Stimulated activated CD4-positive, alpha-beta T cell treated with anti-CD3 and anti-CD28 coated beads, Interleukin-15, amount 100 ng/mL, for 48 hours (primary cell): Measurements from ENCODE around the gene ADCY2.

Experiments
- DNase-seq, 2 donors: peaks; one replicate each; pipeline ENCODE4 v3.0.0-alpha.2; 2020; ENCODE audit warnings: low read depth in 2 of 2

The ADCY2 gene

DNA sequence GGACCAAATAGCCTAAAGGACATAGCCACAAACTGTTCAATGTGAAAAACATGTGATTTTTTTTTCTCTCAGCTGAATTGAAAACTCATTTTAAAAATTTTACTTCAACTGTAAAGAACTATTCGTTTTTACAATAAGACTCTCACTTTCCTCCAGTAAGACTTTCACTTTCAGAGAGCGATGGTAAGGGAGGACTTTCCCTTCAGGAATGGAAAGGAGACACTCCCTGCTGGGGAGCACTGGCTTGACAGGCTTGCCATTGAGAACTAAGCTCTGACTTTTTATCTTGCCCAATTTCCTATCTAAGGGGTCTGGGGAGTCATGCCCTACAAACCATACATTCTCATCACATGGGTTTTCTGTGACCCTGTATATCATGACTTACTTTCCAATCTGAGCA, 268.3 kb downstream of the ADCY2 start:
- no peak for DNase-seq

DNA sequence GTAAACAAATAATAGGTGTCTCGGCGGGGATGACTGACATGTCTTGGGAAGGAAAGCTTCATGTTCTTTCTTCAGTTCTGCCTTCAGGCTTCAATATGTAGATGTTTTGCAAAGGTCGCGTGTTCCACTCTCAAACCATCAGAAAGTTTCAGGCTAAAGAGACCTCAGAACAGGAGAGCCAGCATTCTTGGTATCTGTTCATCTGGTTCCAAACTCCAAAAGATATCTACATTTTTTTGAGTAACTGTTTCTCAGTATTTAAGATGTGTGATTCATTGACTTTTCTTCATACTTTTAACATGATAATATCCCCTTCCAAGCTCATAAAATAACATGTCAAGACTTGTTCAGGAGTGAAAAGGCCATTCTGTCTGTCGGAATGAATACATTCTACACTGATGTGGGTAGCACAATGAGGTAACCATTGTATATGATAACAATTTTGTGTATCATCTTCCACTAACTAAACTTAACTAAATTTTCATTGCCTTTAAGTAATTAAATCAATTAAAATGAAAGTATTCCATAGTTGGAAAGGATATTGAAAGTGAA, 271.4 kb downstream of the ADCY2 start:
- no peak for DNase-seq

DNA sequence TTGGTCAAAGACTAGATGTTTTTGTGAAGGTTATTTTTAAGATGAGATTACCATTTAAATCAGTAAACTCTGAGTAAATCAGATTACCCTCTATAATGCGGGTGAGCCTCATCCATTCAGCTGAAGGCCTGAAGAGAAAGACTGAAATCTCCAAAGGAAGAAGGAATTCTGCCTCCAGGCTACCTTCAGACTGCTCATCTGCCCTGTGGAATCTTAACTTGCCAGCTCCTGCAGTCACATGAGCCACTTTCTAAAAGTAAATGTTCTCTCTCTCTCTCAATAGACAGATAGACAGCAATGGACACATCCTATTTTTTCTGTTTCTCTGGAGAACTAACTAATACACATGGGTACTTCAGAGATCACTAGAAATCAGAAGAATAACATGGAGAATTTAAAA, 272.2 kb downstream of the ADCY2 start:
- no peak for DNase-seq

DNA sequence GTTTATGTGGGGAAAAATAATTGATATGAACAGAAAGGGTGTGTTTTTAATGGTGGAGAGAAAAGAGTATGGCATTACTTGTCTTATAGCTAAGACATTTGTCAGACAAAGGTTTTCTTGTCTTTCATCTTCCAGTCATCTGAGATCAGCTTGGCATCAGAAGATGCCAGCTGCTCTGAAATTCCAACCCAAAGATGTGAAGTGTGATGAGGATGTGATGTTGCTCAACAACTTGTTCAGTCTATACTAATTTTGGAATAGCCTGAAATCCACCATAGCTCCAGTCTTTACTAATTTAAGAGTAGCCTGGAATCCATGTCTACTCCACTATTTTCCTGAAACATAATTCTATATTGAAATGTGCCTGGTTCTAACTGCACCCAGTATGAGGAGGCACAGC, 272.7 kb downstream of the ADCY2 start:
- DNase-seq, result no peak

DNA sequence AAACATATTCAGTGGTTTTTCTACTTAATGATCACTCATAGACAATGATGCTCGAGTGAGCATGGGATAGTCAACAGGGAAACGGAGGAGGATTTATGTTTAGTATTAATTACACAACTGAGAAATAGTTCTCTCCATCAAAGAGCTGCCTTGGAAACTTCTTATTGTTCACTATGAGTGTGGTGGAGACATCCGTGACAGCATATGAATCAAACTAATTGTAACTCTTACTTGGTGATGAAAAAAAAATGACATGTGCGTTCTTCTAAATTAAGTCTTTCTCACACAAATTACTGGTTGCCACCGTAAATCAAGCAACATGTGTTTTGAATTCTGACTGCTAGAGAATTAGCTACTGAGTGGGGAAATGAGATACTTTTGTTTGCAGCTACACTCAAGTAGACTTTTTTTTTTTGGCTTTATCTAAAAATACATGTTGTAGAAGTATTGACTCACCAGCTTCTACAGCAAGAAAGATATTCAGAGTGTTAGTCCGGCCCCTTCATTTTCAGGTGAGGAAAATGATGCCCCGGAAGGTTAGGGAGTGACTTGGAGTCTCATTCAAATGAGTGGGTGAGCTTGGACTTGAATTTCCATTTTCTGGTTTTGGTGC, 275.5 kb downstream of the ADCY2 start:
- no peak for DNase-seq

DNA sequence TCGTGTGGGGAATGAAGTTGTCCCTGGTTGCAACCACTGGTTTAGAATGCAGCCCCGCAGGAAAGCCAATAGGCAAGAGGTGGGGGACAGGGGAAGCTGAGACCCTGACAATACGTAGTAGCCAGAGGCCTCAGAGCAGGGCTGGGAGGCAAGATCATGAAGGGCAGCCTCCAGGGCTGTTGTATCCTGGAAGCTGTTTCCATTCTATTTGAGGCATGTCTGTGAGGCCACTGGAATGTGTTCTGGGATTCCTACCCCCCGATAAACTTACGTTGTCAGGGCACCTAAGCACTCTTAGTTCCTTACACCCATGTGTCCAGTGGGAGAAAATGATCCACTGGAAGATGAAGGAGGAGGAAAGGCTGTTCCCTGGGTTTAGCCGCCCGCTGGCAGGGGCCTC, 277.7 kb downstream of the ADCY2 start:
- no peak for DNase-seq

DNA sequence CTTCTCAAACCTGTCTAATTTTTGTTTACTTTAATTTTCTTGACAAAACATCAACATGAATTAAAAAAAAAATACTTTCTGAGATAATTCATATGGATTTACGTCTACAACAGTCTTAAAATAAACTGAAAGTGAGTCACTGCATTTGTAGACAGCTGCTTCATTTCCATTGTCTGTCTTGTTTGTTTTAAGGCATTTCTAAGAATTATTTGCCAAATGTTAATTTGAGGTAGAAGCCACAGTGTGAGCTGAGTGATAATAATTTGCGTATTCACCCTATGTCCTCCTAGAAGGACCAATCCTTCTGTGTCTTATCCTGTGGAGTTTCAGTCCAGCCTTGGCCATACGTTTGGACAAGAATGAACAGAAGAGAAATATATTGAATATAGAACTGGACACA, 280.5 kb downstream of the ADCY2 start:
- DNase-seq, result no peak

DNA sequence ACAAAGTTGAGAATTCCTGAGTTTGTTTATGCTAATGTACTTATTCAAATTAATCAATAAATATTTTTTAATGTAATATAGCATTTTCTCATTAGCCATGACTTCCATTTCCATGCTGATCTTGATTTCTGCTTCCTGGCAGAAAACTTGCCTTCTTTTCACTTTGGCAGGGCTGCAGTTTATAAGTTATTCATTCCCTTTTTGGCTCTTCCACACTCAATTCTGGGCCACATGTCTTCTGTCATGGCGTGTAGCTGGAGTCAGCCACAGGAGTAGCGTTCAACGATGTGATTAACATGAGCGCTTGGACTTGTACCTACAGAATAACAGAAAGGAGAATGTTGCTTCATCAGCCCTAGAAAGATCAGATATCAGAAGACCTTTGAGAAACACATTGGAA, 282.1 kb downstream of the ADCY2 start:
- DNase-seq, result no peak

DNA sequence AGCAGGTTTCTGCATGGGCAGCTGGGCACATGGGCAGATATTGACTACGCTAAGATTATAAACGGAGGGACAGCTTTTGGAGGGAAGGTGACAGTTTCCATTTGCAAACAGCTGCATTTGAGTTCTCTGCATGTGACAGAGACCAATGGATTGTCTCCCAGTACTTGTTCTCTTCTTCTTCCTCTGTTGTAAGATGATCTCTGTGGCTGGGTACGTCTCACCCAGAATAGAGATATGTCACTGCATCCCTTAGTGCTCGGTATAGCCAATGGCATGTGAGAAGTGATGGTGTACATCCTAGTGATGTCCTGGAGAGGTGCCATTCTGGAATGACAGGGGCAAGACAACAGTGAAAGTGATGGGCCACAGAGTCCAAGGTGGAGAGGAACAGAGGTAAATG, 283.7 kb downstream of the ADCY2 start:
- no peak for DNase-seq

DNA sequence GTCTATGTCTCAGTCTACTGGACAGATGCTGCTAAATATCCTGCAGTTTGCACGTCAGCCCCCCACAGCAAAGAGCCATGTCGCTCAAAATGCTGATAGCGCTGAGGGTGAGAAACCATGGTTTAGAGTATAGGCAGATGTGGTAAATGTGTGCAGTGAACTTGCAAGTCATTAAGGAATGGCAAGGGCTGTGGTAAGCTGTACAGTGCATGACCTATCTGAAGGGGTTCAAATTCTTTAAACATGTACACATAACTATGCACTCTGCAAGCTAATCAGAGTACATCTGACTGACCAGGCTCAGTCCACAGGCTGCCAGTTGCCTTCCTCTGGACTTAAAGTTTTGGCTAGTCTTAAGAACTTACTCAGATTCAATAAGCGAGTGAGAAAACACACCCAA, 284.3 kb downstream of the ADCY2 start:
- DNase-seq, result no peak

DNA sequence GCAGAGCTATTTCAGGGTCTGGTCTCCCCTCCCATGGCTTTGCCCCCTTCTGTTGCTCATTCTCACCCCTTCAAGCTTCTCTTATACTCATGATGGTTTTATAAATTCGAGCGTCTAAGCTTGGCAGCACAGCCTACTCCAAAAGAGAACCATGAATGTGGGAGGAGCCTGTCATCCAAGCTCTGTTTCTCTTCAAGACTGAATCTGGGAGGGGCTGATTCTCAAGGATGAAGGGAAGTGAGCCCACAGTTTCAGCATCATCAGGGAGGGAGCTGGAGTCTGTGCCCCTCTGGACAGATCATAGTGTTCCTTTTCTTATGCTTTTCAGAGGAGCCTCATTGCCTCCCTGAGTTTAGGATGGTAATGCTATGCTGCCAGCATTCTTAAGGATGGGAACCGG, 286.4 kb downstream of the ADCY2 start:
- no peak for DNase-seq

DNA sequence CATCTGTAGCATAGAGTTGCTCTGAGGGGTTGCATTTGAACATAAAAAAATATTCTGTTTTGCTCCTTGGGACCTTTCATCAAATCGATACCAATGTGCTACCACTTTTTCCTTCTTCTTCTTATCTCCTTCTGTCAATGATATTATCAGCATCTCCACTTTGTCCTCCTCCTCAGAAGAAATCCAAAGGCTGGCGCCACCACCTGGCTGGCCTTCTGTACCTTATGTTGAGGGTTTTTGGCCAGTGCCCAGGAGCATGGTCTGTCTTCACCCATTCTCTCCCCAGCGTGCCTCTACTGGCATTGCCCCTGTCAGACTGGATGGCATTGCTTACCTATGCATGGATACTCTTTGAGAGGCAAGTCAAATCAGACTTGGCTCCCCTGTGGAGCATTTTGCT, 287.8 kb downstream of the ADCY2 start:
- no peak for DNase-seq

DNA sequence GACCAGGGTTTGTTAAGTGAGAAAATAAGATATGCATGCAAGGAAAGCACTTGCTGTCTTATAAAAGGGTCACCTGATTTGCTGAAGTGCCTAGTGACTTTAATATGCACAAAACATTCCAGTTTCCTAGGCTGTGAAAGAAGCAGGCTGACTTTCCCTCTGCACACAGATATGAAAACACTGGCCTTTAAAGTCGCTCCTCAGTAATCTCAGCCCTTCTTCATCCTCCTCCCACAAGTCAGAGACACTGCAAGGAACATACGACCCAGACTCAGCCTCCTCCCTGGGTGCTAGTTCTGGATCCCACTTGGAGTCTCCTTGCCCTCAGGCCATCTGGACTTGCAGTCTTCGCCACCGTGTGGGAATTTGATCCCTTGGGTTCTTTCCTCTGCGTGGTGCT, 288.9 kb downstream of the ADCY2 start:
- no peak for DNase-seq

DNA sequence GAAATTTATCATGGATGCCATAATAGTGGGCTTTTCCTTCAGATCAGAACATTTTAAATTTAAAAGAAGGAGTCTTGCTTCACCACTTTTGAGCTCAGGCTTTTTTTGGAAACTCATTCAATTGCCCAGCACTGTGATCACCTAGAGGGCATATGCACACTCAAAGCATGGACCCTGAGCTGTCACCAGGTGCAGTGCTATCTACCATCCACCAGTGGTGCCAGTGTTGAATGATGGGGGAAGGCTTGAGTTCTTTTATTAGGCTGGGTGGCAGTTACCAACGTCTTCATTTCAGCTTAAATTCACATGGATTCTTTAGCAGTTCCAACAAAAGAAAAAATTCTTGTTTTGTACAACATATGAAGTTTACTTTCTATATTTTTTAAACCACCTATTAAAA, 290.9 kb downstream of the ADCY2 start:
- DNase-seq, result no peak

DNA sequence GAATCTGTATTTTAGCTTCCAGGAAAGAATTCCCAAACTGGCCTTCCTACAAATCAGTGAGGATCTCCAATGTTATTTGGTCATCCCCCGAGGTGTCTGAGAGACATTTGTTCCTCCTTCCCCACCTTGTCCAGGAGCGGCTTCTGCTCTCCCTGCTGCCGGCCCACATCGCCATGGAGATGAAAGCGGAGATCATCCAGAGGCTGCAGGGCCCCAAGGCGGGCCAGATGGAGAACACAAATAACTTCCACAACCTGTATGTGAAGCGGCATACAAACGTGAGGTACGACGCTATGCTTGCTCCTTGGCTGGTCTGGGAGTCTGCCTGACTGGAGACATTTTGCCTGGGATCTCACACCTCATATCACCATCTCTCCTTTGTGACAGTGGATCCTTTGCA, 294.6 kb downstream of the ADCY2 start:
- DNase-seq, result no peak

DNA sequence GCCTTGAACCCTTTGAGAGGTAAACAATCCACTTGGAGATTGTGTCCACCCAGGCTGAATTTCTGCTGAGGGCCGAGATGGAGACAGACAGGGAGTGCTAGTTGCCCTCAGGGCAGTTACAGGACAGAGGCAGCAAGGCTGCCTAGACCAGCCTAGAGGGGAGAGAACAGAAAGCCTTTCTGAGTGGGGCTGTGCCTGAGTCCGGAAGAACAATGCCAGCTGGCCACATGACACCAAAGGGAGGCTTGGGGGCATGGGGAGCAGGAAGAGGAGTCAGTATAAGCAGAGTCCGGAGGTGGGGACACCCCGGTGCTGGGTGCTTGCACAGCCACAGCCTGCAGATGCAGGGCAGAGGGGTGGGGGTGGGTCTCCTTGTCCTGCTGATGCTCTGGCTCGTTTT, 309.3 kb downstream of the ADCY2 start:
- no peak for DNase-seq

DNA sequence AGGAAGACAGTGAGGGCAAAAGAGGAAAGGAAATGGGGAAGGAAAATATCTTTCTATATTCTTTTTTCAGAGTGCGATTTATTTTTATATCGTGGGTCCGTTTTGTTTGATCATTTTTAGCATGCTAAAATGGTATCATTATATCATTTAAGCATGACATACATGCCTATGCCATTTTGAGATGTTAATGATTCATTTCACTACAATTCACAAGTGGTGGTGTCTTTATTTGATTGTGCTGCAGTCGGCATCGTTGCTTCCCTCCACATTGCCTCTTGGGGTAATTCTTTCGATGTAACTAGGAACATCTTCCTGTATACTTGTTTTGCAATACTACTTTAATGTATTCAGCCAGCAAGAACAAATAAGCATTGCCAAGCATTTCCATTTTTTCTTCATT, 309.8 kb downstream of the ADCY2 start:
- DNase-seq, result no peak

DNA sequence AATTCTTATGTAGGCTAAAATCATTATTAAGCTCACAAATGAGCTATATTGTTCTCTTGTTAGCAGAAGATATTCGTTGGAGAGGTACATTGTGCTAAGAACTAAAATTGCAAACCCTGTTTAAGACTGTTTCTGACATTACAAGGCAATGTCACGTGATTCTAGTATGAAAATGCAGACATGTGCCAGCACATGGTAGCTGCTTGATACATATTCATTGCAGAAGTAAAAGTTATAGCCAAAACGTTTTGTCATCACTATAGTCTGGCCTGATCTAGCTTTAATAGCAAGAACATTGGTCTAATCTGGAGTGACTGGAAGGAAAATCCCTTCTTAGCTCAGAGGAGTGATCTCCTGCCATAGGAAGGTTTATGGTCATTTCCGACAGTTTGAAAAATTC, 310.3 kb downstream of the ADCY2 start:
- DNase-seq, result no peak

DNA sequence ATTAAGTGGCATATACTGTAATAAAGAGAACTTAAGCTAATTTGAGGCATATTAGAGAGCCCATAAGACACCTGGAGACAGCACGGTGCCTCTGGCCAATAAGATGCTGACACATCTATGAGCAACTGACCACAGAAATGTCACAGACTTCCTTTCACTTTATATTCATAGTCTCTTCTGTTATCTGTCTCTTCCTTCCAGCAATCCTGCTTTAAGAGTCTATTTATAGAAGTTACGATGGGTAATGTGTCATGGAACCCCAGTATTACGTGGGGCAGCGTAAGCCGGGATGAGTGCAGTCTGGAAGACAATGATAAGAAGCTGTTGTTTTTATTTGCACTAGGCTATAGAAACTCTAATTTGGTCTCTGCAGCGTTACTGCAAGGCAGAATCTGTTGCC, 318.2 kb downstream of the ADCY2 start:
- no peak for DNase-seq

DNA sequence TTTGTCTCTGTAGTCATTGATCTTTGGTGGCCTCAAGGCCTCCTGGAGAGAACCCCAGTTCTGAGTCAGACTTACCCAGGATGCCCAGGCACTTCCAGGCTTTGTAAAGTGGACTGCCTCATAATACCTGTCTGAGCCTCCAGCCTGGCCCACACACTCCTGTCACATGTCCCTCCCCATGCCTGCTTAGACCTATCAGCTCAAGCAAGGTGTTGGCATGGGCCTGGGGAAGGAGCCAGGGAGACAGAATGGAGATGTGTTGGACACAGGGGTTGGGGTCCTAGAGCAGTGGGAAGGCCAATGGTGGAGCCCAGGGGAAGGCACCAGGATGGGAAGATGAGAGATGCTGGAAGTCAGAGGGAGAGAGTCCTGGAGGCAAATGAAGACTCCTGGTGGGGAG, 318.8 kb downstream of the ADCY2 start:
- no peak for DNase-seq

DNA sequence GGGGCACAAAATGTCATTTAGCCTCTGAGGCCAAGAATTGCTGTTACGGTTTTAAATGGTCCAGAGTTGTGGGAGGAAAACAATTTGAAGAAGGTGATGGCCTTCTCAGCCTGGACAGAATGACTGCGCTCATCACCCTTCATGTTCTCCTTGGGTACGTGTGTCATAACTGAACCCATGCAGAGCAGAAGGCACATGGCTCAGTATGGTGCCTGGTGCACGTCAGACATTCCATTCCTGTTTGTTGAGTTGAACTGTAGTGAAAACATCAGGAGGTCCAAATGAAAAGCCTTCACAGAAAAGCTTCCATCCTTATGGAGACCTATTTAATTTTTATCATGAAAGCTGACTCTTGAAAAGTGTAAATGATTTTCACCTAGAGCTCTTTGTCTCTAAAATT, 321.8 kb downstream of the ADCY2 start:
- DNase-seq, result no peak

DNA sequence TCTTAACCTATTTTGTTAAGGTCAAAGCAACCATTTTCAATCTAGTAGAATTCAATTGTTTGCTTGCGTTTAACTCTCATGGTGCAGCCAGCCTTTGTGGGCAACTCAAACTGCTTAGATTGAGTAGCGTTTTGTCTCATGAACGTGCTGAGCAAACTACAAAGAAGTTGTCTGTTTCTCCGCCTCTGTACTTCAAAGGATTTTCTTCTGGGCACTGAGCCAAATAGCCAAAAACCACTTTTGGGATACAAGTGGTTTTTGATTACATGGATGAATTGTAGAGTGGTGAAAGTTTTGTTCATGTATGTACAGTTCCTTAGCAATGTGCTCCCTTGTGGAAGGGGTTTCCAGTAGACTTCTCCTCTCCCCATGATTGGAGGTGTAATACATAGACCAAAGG, 332.1 kb downstream of the ADCY2 start:
- DNase-seq, result no peak

DNA sequence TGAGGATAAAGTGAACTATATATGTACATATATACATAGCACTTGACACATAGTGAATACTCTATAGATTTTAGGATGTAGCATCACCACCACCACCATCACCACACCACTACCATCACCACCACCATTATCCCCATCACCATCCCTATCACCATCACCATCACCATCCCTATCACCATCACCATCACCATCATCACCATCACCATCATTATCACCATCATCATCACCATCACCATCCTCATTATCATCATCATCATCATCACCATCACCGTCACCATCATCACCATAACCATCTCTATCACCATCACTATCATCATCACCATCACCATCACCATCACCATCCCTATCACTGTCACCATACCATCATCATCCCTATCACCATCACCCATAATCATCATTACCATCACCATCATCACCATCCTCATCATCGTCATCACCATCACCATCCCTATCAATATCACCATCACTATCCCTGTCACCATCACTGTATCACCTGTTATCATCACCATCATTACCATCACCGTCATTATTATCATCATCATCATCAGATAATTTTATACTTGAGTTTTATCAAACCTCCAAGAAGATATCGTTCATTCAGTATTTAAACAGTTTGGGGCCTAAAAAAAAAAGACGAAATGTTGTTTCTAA, 345.6 kb downstream of the ADCY2 start:
- no peak for DNase-seq

DNA sequence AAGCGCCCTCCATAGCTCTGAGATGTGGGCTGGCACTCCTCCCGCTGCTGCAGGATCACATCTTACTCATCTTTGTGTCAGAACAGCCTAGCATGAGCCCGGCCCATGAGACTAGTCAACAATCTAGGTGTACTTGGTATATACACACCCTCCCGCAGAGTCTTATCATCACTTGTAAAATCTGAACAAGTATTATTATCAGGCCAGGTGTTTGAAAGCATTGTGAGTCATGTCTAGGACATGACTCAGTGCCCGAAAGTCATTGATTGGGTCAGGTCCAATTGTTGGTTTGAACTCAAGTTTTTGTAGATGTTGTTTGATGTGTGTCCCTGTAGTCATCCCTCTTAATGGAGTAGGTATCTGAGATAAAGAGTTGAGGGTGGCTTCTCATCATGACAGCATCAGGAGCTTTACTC, 346.3 kb downstream of the ADCY2 start:
- DNase-seq, result no peak
